LNCaP clone FGC (cell line): ENCODE measurements around the gene SLC6A19.

Experiments
- DNase-seq: peaks from one replicate; pipeline ENCODE4 v3.0.0-alpha.2; 2011; ENCODE audit warnings: low read depth
- H3K4me3 ChIP-seq: 2 replicates; pipeline ENCODE4 v1.5.1; 2011; ENCODE audit warnings: mild to moderate bottlenecking, low read depth, low read length, control low read depth
- TF ChIP-seq, protein P1 (sequence below): IDR thresholded peaks from 2 replicates; pipeline ENCODE4 v1.5.1; 2012; ENCODE audit warnings: mild to moderate bottlenecking; ENCODE audit not compliant: control insufficient read depth, insufficient read depth; ENCODE audit errors: extremely low read depth

The SLC6A19 gene

DNA sequence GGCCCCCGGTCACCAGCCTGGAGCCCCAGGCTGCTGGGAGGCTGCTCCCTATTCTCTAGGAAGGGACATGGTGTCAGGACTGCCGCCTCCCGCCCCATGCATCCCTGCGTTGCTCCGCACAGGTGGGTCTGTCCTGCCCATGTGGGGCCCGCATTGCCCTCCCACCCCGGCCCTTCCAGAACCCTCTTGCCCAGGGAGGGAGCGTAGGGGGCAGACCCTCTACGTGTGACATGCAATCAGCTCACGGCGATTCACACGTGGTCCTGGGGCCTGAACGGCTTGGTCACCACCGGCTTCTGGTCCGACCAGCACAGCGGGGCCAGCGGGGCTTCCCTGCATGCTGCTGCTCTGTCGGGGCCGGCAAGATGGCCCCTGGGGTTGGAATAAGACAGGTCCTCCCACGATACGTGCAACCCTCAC is 9.4 kb downstream of the SLC6A19 start:
- TF ChIP-seq, protein P1, sequence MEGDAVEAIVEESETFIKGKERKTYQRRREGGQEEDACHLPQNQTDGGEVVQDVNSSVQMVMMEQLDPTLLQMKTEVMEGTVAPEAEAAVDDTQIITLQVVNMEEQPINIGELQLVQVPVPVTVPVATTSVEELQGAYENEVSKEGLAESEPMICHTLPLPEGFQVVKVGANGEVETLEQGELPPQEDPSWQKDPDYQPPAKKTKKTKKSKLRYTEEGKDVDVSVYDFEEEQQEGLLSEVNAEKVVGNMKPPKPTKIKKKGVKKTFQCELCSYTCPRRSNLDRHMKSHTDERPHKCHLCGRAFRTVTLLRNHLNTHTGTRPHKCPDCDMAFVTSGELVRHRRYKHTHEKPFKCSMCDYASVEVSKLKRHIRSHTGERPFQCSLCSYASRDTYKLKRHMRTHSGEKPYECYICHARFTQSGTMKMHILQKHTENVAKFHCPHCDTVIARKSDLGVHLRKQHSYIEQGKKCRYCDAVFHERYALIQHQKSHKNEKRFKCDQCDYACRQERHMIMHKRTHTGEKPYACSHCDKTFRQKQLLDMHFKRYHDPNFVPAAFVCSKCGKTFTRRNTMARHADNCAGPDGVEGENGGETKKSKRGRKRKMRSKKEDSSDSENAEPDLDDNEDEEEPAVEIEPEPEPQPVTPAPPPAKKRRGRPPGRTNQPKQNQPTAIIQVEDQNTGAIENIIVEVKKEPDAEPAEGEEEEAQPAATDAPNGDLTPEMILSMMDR, result no peak
- DNase-seq, result no peak
- H3K4me3 ChIP-seq, result no peak overlapping the region

GRCh38 chr5:1211701-1212100 is 10.3 kb downstream of the SLC6A19 start:
- TF ChIP-seq, protein P1, result no peak
- H3K4me3 ChIP-seq, result no peak overlapping the region
- DNase-seq, result no peak

DNA sequence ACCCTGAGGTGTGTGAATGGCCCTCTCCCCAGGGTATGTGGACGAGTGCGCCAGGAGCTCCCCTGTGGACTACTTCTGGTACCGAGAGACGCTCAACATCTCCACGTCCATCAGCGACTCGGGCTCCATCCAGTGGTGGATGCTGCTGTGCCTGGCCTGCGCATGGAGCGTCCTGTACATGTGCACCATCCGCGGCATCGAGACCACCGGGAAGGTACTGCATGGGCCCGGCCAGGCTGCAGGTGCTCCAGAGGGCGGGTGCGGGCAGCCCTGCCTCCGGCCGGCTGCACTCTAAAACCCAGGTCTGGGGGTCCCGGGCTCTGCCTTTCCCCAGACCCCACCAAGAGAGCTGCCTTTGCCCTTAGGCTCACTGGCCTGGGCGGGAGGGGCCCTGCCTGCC is 10.9 kb downstream of the SLC6A19 start:
- TF ChIP-seq, protein P1, result no peak
- no peak overlapping the region for H3K4me3 ChIP-seq
- no peak for DNase-seq

DNA sequence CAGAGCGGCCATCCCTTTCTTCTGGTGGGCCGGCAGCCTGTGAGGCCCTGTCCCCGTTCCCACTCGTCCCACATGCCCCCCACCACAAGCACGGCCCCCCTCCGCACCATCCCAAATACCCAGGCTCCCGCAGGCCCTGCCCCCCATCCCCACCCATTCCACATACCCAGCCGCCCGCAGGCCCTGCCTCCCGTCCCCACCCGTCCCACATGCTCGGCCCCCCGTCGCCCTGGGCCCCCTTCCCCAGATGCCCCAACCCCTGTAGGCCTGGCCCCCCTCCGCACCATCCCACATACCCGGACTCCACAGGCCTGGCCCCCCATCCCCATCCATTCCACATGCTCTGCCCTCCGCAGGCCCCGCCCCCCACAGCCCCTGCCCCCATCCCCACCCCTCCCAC is 11.5 kb downstream of the SLC6A19 start:
- TF ChIP-seq, protein P1, result no peak
- H3K4me3 ChIP-seq, result no peak overlapping the region
- DNase-seq, result no peak

- H3K4me3 ChIP-seq, result no peak overlapping the region
- no peak for DNase-seq
- TF ChIP-seq, protein P1, result no peak
Observed at GRCh38 chr5:1213508-1214162, 12.2 kb downstream of the SLC6A19 start.

DNA sequence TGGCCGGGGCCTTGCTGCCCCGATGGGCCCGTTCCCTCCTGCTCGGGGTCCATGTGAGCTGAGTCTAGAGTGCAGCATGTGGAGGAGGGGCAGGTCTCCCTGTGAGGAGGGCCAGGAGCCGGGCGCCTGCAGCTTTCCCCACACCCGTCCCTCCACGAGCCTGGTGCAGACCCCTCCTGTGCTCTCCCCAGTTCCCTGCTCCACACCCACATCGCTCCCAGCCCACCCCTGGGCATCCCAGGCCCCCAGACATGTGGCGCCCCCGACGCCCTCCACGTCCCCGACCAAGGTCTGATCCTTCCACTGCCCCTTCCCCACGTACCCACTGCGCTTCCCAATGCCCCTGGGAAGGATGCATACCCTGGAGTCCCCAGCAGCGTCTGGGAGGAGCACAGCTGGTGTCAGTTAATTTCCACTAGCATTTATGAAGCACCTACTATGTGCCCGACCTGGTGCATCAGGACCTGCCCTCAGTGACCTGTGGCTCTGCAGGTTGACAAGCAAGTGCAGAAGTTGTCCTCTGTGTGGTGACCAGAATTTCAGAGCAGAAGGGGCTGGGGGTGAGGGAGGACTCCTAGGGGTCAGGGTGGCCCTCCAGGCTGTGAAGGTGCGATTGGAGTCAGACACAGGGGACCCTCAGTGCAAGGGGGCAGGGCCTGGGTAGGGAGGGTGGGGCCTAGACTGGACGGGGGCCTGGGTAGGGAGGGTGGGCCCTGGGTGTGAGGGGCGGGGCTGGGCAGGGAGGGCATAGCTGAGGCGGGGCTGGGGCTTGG is 13.0 kb downstream of the SLC6A19 start:
- TF ChIP-seq, protein P1, result no peak
- H3K4me3 ChIP-seq, result no peak overlapping the region
- no peak for DNase-seq
